ENCODE data around the gene SYT17.

- TF ChIP-seq CTCF (IDR thresholded peaks at IDR 0.05) (no peak), ZFX (IDR thresholded peaks at IDR 0.05; ENCODE audit: borderline replicate concordance) (no peak)
Observed at GRCh38 chr16:19188406-19188805, 20.4 kb downstream of the SYT17 start.
